Uterus (tissue), 4 donors: ENCODE results near the gene ADNP. TPM values are rescaled to one million over a fixed set of nuclear protein-coding genes. Genes with fewer than 3 reads are reported as not detected.
A peak's percentile ranks its signal among the peaks of the same experiment; 100 is the strongest.

Experiments used
- DNase-seq, 2 donors: peaks; one replicate each; pipeline ENCODE4 v3.0.0-alpha.2; 2019 to 2020
- H3K27ac ChIP-seq, 2 donors: fragments of 200-600 bp; sonication (generic); 1 replicate in 1 of 2; 2 replicates in 1 of 2; pipeline ENCODE4 v1.5.1; 2016 to 2018
- H3K27me3 ChIP-seq, 2 donors: fragments of 200-600 bp; sonication (generic); one replicate each; pipeline ENCODE4 v1.5.1; 2018 to 2019; ENCODE audit warnings: control low read depth in 1 of 2
- H3K36me3 ChIP-seq, 2 donors: fragments of 200-600 bp; sonication (generic); one replicate each; pipeline ENCODE4 v1.5.1; 2019; ENCODE audit warnings: control low read depth in 1 of 2
- H3K4me1 ChIP-seq, 2 donors: fragments of 200-600 bp; sonication (generic); one replicate each; pipeline ENCODE4 v1.5.1; 2018 to 2019; ENCODE audit warnings: control low read depth in 1 of 2
- H3K4me3 ChIP-seq, 2 donors: fragments of 200-600 bp; sonication (generic); 1 replicate in 1 of 2; 2 replicates in 1 of 2; pipeline ENCODE4 v1.5.1; 2018 to 2019; ENCODE audit warnings: mild to moderate bottlenecking in 1 of 2
- H3K9me3 ChIP-seq, 2 donors: fragments of 200-600 bp; sonication (generic); one replicate each; pipeline ENCODE4 v1.5.1; 2019; ENCODE audit warnings: control low read depth in 1 of 2
- CTCF ChIP-seq, 4 experiments: fragments of 200-600 bp in 2 of 4; fragments of 450-650 bp in 2 of 4; sonication (generic) in 2 of 4; IDR thresholded peaks; one replicate each; pipeline ENCODE4 v1.5.1; 2016 to 2019; ENCODE audit warnings: antibody characterized with exemption in 4 of 4, mild to moderate bottlenecking in 2 of 4, moderate library complexity in 1 of 4
- POLR2A ChIP-seq, 2 donors: fragments of 450-650 bp; IDR thresholded peaks; one replicate each; pipeline ENCODE4 v1.6.1; 2016; ENCODE audit warnings: antibody characterized with exemption in 2 of 2, mild to moderate bottlenecking in 1 of 2, moderate library complexity in 1 of 2
- intact Hi-C: fragments of 100-400 bp; cut with DNase I; formaldehyde crosslinking; loops from one replicate; pipeline ENCODE4 v1.15.1; 2023; ENCODE audit warnings: low total_unique reads
- total RNA-seq, 4 donors: library from RNA; depleted of rRNA in 3 of 4; stranded (reverse); fragments of >200 nt in 3 of 4; gene quantifications; one replicate each; pipeline versions ENCODE4 v1.1.0 to v1.2.4, GENCODE V29; 2014 to 2023
- donor health status: DM: yes; HTN: yes; CAD: no.

Gene ADNP
- total RNA-seq, 4 donors from 2014 or later = 30.6 to 90.1 (median 63.1) TPM

- Histone ChIP-seq H3K9me3 (no peaks in the 10 kb centered on the region), H3K27me3 (no peaks in the 10 kb centered on the region), H3K36me3 (no peaks in the 10 kb centered on the region), H3K4me3 (no peak overlapping the region), H3K27ac (peak overlapping the region; percentile 10 to 48), H3K4me1 (peaks cover 12 to 25% of the 10 kb centered on the region in 2 donors)
- TF ChIP-seq POLR2A (IDR thresholded peaks at IDR 0.05) (no peak), CTCF (IDR thresholded peaks at IDR 0.05) (no peak)
- intact Hi-C loops = no loop called here
- DNase-seq = no peak
Observed at GRCh38 chr20:50913690-50914375, 17.4 kb downstream of the ADNP start.

- DNase-seq = no peak
- no peak overlapping the region for H3K4me3 ChIP-seq
- H3K27me3 ChIP-seq = no peaks in the 10 kb centered on the region
- H3K27ac ChIP-seq = peak overlapping the region in 1 of 2 donors; percentile 22
- no peaks in the 10 kb centered on the region for H3K36me3 ChIP-seq
- H3K4me1 ChIP-seq = peaks cover 10 to 12% of the 10 kb centered on the region in 2 donors
- no peak for TF ChIP-seq POLR2A (IDR thresholded peaks at IDR 0.05)
- no peak for TF ChIP-seq CTCF (IDR thresholded peaks at IDR 0.05)
- H3K9me3 ChIP-seq = no peaks in the 10 kb centered on the region
- intact Hi-C loops = no loop called here
Observed at GRCh38 chr20:50911716-50912115, 19.5 kb downstream of the ADNP start.

GRCh38 chr20:50911030-50911429 lies 20.2 kb downstream of the ADNP start:
- no peak overlapping the region for H3K4me3 ChIP-seq
- no peaks in the 10 kb centered on the region for H3K27me3 ChIP-seq
- H3K36me3 ChIP-seq = no peaks in the 10 kb centered on the region
- H3K4me1 ChIP-seq = peaks cover 10 to 12% of the 10 kb centered on the region in 2 donors
- intact Hi-C loops = no loop called here
- no peak for DNase-seq
- H3K27ac ChIP-seq = peak overlapping the region in 1 of 2 donors; percentile 31
- no peaks in the 10 kb centered on the region for H3K9me3 ChIP-seq
- no peak for TF ChIP-seq POLR2A (IDR thresholded peaks at IDR 0.05)
- TF ChIP-seq CTCF (IDR thresholded peaks at IDR 0.05) = no peak

GRCh38 chr20:50909413-50909812 lies 21.8 kb downstream of the ADNP start:
- TF ChIP-seq CTCF (IDR thresholded peaks at IDR 0.05) = no peak
- TF ChIP-seq POLR2A (IDR thresholded peaks at IDR 0.05) = no peak

GRCh38 chr20:50904067-50904570 lies 27.1 kb downstream of the ADNP start:
- no peak overlapping the region for H3K4me3 ChIP-seq
- no peaks in the 10 kb centered on the region for H3K9me3 ChIP-seq
- H3K36me3 ChIP-seq = no peaks in the 10 kb centered on the region
- H3K27me3 ChIP-seq = no peaks in the 10 kb centered on the region
- TF ChIP-seq POLR2A (IDR thresholded peaks at IDR 0.05) (no peak), CTCF (IDR thresholded peaks at IDR 0.05) (no peak)
- intact Hi-C loops = no loop called here
- no peak overlapping the region for H3K27ac ChIP-seq
- no peaks in the 10 kb centered on the region for H3K4me1 ChIP-seq
- DNase-seq = no peak

More at GRCh38 chr20:50909413-50909812, 21.8 kb downstream of the ADNP start:
- Histone ChIP-seq H3K4me1 (peaks cover 10 to 12% of the 10 kb centered on the region in 2 donors), H3K9me3 (no peaks in the 10 kb centered on the region), H3K27ac (no peak overlapping the region), H3K36me3 (no peaks in the 10 kb centered on the region), H3K27me3 (no peaks in the 10 kb centered on the region), H3K4me3 (no peak overlapping the region)
- DNase-seq = no peak
- intact Hi-C loops = no loop called here
